GM12878 (cell line): ENCODE data around the gene ZBTB4. TPM values are rescaled to one million over a fixed set of nuclear protein-coding genes. Genes with fewer than 3 reads are reported as not detected.

ENCODE experiments used
- CHD2 ChIP-seq: IDR thresholded peaks from 2 replicates; pipeline ENCODE4 v1.6.1; 2011; ENCODE audit warnings: low read depth, low read length, improper control_type of control experiment, borderline replicate concordance
- E2F8 ChIP-seq: fragments of 450-650 bp; IDR thresholded peaks from 2 replicates; pipeline ENCODE4 v1.6.1; 2018; ENCODE audit warnings: mild to moderate bottlenecking, low read depth, moderate library complexity; ENCODE audit not compliant: partially characterized antibody
- E4F1 ChIP-seq: fragments of 450-650 bp; IDR thresholded peaks from 2 replicates; pipeline ENCODE4 v1.6.1; 2018; ENCODE audit warnings: borderline replicate concordance, mild to moderate bottlenecking; ENCODE audit not compliant: partially characterized antibody
- ELK1 ChIP-seq: IDR thresholded peaks from 2 replicates; pipeline ENCODE4 v1.6.1; 2012; ENCODE audit warnings: low read depth, low read length, improper control_type of control experiment
- FOXM1 ChIP-seq: IDR thresholded peaks from 2 replicates; pipeline ENCODE4 v1.6.1; 2012; ENCODE audit warnings: low read depth, mild to moderate bottlenecking, inconsistent platforms, low read length, moderate library complexity
- HCFC1 ChIP-seq: fragments of 150-350 bp; IDR thresholded peaks from 2 replicates; pipeline ENCODE4 v1.6.1; 2014; ENCODE audit warnings: low read length
- HDAC6 ChIP-seq: fragments of 200-600 bp; sonication (generic); IDR thresholded peaks from one replicate; pipeline ENCODE4 v1.8.0; 2017; ENCODE audit warnings: antibody characterized with exemption; ENCODE audit not compliant: unreplicated experiment
- MYB ChIP-seq: fragments of 150-350 bp; IDR thresholded peaks from 2 replicates; pipeline ENCODE4 v1.6.1; 2014; ENCODE audit warnings: mild to moderate bottlenecking, low read depth, low read length, borderline replicate concordance
- NBN ChIP-seq: fragments of 450-650 bp; IDR thresholded peaks from 2 replicates; pipeline ENCODE4 v1.6.1; 2016
- NFXL1 ChIP-seq: fragments of 450-650 bp; IDR thresholded peaks from 2 replicates; pipeline ENCODE4 v1.6.1; 2017; ENCODE audit warnings: antibody characterized with exemption, mild to moderate bottlenecking, borderline replicate concordance
- NFYB ChIP-seq: IDR thresholded peaks from 2 replicates; pipeline ENCODE4 v1.6.1; 2011; ENCODE audit warnings: low read depth, mild to moderate bottlenecking, low read length, improper control_type of control experiment, moderate library complexity; ENCODE audit not compliant: insufficient read depth
- NR2C2 ChIP-seq: IDR thresholded peaks from 2 replicates; pipeline ENCODE4 v1.6.1; 2011; ENCODE audit warnings: borderline replicate concordance, low read depth; ENCODE audit not compliant: control insufficient read depth, insufficient read length
- POLR2A ChIP-seq: IDR thresholded peaks from 2 replicates; pipeline ENCODE4 v1.6.1; 2011; ENCODE audit warnings: low read depth, mild to moderate bottlenecking, low read length
- RCOR1 ChIP-seq: conservative IDR thresholded peaks from 2 replicates; pipeline ENCODE4 v1.6.1; 2012; ENCODE audit warnings: low read depth, low read length, improper control_type of control experiment
- RELA ChIP-seq: fragments of 450-650 bp; IDR thresholded peaks from 2 replicates; pipeline ENCODE4 v1.8.0; 2014; ENCODE audit warnings: borderline replicate concordance; ENCODE audit not compliant: partially characterized antibody
- SIN3A ChIP-seq: IDR thresholded peaks from 2 replicates; pipeline ENCODE4 v1.6.1; 2012; ENCODE audit warnings: low read depth, low read length, improper control_type of control experiment
- SMARCA5 ChIP-seq: fragments of 450-650 bp; IDR thresholded peaks from 2 replicates; pipeline ENCODE4 v1.6.1; 2017; ENCODE audit warnings: mild to moderate bottlenecking
- WRNIP1 ChIP-seq: IDR thresholded peaks from 2 replicates; pipeline ENCODE4 v1.6.1; 2011; ENCODE audit warnings: low read depth, low read length, improper control_type of control experiment, borderline replicate concordance
- ZBTB4 ChIP-seq: fragments of 450-650 bp; formaldehyde crosslinking; IDR thresholded peaks from 2 replicates; pipeline ENCODE4 v1.4.0; 2022; ENCODE audit warnings: mild to moderate bottlenecking, moderate library complexity
- ZNF217 ChIP-seq: fragments of 450-650 bp; IDR thresholded peaks from 2 replicates; pipeline ENCODE4 v1.6.1; 2017; ENCODE audit warnings: antibody characterized with exemption, mild to moderate bottlenecking
- ZNF622 ChIP-seq: fragments of 450-650 bp; IDR thresholded peaks from 2 replicates; pipeline ENCODE4 v1.6.1; 2017; ENCODE audit warnings: mild to moderate bottlenecking, inconsistent platforms
- ZSCAN29 ChIP-seq: fragments of 450-650 bp; IDR thresholded peaks from 2 replicates; pipeline ENCODE4 v1.6.1; 2017; ENCODE audit warnings: mild to moderate bottlenecking, moderate library complexity
- polyA plus RNA-seq, 11 experiments: library from polyadenylated mRNA; depleted of rRNA in 4 of 11; unstranded in 6 of 11; stranded (reverse) in 5 of 11; fragments of >200 nt; fragmentation: Nextera tagmentation in 4 of 11; fragmentation: Illumina TruSeq in 1 of 11; extraction: Ambion mirVana in 4 of 11; extraction: Trizol in 1 of 11; gene quantifications; 1 replicate in 1 of 11; 2 replicates in 10 of 11; pipeline versions ENCODE4 v1.2.1 to v1.2.3, GENCODE V29; 2011 to 2016; ENCODE audit warnings: inconsistent platforms in 2 of 11, missing spikeins in 2 of 11, low read depth in 1 of 11
- total RNA-seq, 4 experiments: library from RNA; depleted of rRNA in 3 of 4; stranded (reverse); fragments of >200 nt in 3 of 4; fragmentation: Illumina TruSeq in 1 of 4; extraction: Trizol in 1 of 4; gene quantifications; 2 replicates each; pipeline versions ENCODE4 v1.2.1 to v1.2.3, GENCODE V29; 2013 to 2021

ZBTB4 gene
- total and polyA plus RNA-seq, 10 of the 15 experiments (the other 5 are each of a cell fraction or from before 2014, with no cell fraction given), result 2.0 to 14.9 (median 6.9) TPM

- TF ChIP-seq CHD2, result no peak; the same call in 1 of the 2 replicates
- no peak for TF ChIP-seq ZSCAN29
- TF ChIP-seq RELA, result peak; percentile 4
- no peak for TF ChIP-seq ELK1
- TF ChIP-seq HDAC6, result no peak
- TF ChIP-seq ZNF217, result no peak
- TF ChIP-seq FOXM1, result no peak
- TF ChIP-seq E4F1, result no peak
- TF ChIP-seq E2F8, result no peak
- 0 out of 2 replicates have a peak, but pooled peaks have one; percentile 53 for TF ChIP-seq SMARCA5
- no peak for TF ChIP-seq NFYB
- no peak for TF ChIP-seq RCOR1
- TF ChIP-seq HCFC1, result no peak
- no peak for TF ChIP-seq NFXL1
- TF ChIP-seq WRNIP1, result no peak
- peak; percentile 54; the same call in 1 of the 2 replicates for TF ChIP-seq POLR2A
- TF ChIP-seq NBN, result no peak
- TF ChIP-seq MYB, result no peak
- TF ChIP-seq ZNF622, result no peak
- no peak for TF ChIP-seq SIN3A
- no peak for TF ChIP-seq NR2C2
- no peak for TF ChIP-seq ZBTB4 (CRISPR knock-in tag)
Measured at GRCh38 chr17:7440113-7440833, 39.2 kb downstream of the ZBTB4 start (continued).
